NCI-H1092 treated with DMSO at 0.1 percent for 48 hours (cell line): ENCODE results near the gene SPEF1.

ENCODE experiments used
- DNase-seq: peaks from one replicate; lab custom pipeline; 2025; lab: John Stamatoyannopoulos, UW

The SPEF1 gene

DNA sequence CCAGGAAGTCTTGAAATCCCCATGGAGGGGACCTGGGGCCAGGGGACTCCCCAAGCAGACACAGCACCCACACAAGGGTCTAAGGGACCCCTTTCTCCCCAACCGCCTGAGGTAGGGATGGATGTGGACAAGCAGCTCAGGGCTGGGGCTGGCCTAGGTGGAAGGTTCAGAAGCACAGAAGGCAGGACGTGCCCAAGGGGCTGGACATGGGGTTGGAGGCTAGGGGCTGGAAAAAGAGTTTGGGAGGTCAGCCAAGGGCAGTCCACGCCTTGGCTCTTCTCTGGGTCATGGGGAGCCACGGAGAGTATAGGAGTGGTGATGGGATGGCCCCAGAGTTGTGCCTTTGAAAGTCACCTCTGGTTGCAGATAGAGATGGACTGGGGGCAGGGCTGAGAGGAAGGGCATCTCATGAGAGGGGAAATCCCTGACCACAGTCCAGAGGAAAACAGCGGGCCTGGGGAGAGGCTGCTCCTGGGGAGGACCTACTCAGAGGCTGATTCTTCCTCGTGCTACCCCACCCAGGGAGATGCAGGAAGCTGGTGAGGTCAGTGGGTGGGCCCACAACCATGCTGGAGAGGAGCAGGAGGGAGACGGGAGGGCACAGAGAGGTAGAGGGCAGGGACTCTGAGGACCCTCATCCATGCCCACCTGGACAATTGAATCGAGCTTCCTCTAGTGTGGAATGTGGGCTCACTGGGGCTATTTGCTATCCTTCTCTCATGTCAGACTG, 51.3 kb downstream of the SPEF1 start:
- DNase-seq: no peak

DNA sequence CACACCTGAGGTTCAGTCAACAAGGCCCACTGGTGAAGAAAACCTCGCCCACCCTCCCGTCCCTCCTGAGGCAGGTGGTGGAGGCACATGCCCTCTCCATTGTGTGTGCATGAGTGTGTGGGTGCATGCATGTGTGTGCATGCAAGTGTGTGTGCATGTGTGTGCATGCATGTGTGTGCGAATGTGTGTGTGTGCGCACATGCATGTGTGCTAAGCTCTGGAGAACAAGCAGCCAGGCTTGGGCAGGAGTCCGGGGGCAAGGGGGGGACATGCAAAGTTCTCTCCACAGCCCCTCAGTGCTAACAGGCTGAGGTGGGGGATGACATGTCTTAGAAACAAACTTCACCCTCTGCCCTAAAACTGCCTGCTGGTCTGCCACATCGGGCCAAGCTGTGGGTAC, 51.9 kb downstream of the SPEF1 start:
- no peak for DNase-seq

- DNase-seq: no peak
Observed at GRCh38 chr20:3728876-3729275, 52.4 kb downstream of the SPEF1 start.

GRCh38 chr20:3728354-3728753, 52.9 kb downstream of the SPEF1 start:
- DNase-seq: no peak
